Mesothelial cell of epicardium (in vitro differentiated cells): Measurements from ENCODE around the gene FRMD4A. TPM values are rescaled to one million over a fixed set of nuclear protein-coding genes. Genes with fewer than 3 reads are reported as not detected.
A peak's percentile ranks its signal among the peaks of the same experiment; 100 is the strongest.

Source experiments
- DNase-seq, 2 experiments: peaks; one replicate each; pipeline ENCODE4 v3.0.0; 2021; ENCODE audit warnings: low spot score in 2 of 2; ENCODE audit not compliant: unreplicated experiment in 2 of 2
- H3K27ac Mint-ChIP-seq: 2 replicates; pipeline ENCODE4 v1.8.0; 2021; ENCODE audit warnings: mixed read lengths
- H3K27me3 Mint-ChIP-seq: 2 replicates; pipeline ENCODE4 v1.8.0; 2021; ENCODE audit warnings: low read depth, mixed read lengths
- H3K36me3 Mint-ChIP-seq: 2 replicates; pipeline ENCODE4 v1.8.0; 2021; ENCODE audit warnings: mixed read lengths
- H3K4me1 Mint-ChIP-seq: 2 replicates; pipeline ENCODE4 v1.8.0; 2021; ENCODE audit warnings: mixed read lengths
- H3K4me3 Mint-ChIP-seq: 2 replicates; pipeline ENCODE4 v1.8.0; 2021; ENCODE audit warnings: mild to moderate bottlenecking, moderate library complexity, mixed read lengths
- H3K9me3 Mint-ChIP-seq: 2 replicates; pipeline ENCODE4 v1.8.0; 2021; ENCODE audit warnings: mixed read lengths
- CTCF ChIP-seq: fragments of 200-600 bp; sonication (generic); IDR thresholded peaks from one replicate; pipeline ENCODE4 v1.5.0; 2021; ENCODE audit warnings: antibody characterized with exemption; ENCODE audit not compliant: unreplicated experiment
- total RNA-seq: library from RNA; stranded (reverse); gene quantifications from 3 replicates; pipeline ENCODE4 v1.2.1, GENCODE V29; 2021

FRMD4A gene
- total RNA-seq, 1 donor from 2014 or later, result 45.0 TPM

- Mint-ChIP-seq H3K4me3 (no peak overlapping the region), H3K4me1 (peaks cover 20% of the 10 kb centered on the region), H3K9me3 (peaks cover 4% of the 10 kb centered on the region), H3K27me3 (no peaks in the 10 kb centered on the region), H3K27ac (no peak overlapping the region), H3K36me3 (no peaks in the 10 kb centered on the region)
- TF ChIP-seq CTCF, result no peak
- no peak for DNase-seq
Measured at GRCh38 chr10:13977861-13978532, 352.7 kb downstream of the FRMD4A start.

- H3K27ac Mint-ChIP-seq, result no peak overlapping the region
- H3K9me3 Mint-ChIP-seq, result peaks cover 4% of the 10 kb centered on the region
- H3K4me3 Mint-ChIP-seq, result peak overlapping the region; percentile 2
- no peak for TF ChIP-seq CTCF
- no peaks in the 10 kb centered on the region for H3K36me3 Mint-ChIP-seq
- no peak for DNase-seq
- no peaks in the 10 kb centered on the region for H3K27me3 Mint-ChIP-seq
- H3K4me1 Mint-ChIP-seq, result peaks cover 44% of the 10 kb centered on the region
Measured at GRCh38 chr10:13973742-13974141, 357.0 kb downstream of the FRMD4A start.

GRCh38 chr10:13972609-13973008 lies 358.1 kb downstream of the FRMD4A start:
- H3K4me3 Mint-ChIP-seq, result peak overlapping the region; percentile 53
- H3K9me3 Mint-ChIP-seq, result peaks cover 2% of the 10 kb centered on the region
- H3K36me3 Mint-ChIP-seq, result no peaks in the 10 kb centered on the region
- no peak for TF ChIP-seq CTCF
- H3K4me1 Mint-ChIP-seq, result peaks cover 44% of the 10 kb centered on the region
- H3K27ac Mint-ChIP-seq, result no peak overlapping the region
- no peak for DNase-seq
- no peaks in the 10 kb centered on the region for H3K27me3 Mint-ChIP-seq

GRCh38 chr10:13971601-13972475 lies 358.9 kb downstream of the FRMD4A start:
- Mint-ChIP-seq H3K36me3 (no peaks in the 10 kb centered on the region), H3K9me3 (no peaks in the 10 kb centered on the region), H3K4me1 (peaks cover 44% of the 10 kb centered on the region), H3K4me3 (peak overlapping the region; percentile 53), H3K27ac (no peak overlapping the region), H3K27me3 (no peaks in the 10 kb centered on the region)
- no peak for TF ChIP-seq CTCF
- DNase-seq, result no peak

GRCh38 chr10:13970957-13971353 lies 359.8 kb downstream of the FRMD4A start:
- H3K27me3 Mint-ChIP-seq, result no peaks in the 10 kb centered on the region
- no peaks in the 10 kb centered on the region for H3K9me3 Mint-ChIP-seq
- H3K4me3 Mint-ChIP-seq, result peak overlapping the region; percentile 25
- no peaks in the 10 kb centered on the region for H3K36me3 Mint-ChIP-seq
- DNase-seq, result no peak
- no peak for TF ChIP-seq CTCF
- H3K27ac Mint-ChIP-seq, result no peak overlapping the region
- peaks cover 44% of the 10 kb centered on the region for H3K4me1 Mint-ChIP-seq
